Panc1 (cell line): ENCODE results near the gene DIAPH2. TPM values are rescaled to one million over a fixed set of nuclear protein-coding genes. Genes with fewer than 3 reads are reported as not detected.

Source experiments
- ATAC-seq: fragments of 200-7000 bp; cut with Tn5 transposase; 2 replicates; pipeline ENCODE4 v1.9.1; 2020; ENCODE audit warnings: mild to moderate bottlenecking, moderate library complexity
- BruUV-seq: library from RNA; stranded (reverse); fragments of 400-500 nt; replicated peaks from 2 replicates; lab custom pipeline; 2021; lab: Mats Ljungman, UMichigan
- CTCF ChIA-PET: fragments of 300-600 bp; sonication (Branson Sonifier 250); formaldehyde crosslinking; loops from one replicate; lab custom pipeline; 2022; ENCODE audit warnings: antibody characterized with exemption; lab: Charles Lee
- POLR2A ChIA-PET: fragments of 300-600 bp; sonication (Branson Sonifier 250); formaldehyde crosslinking; loops from one replicate; lab custom pipeline; 2022; ENCODE audit warnings: antibody characterized with exemption; lab: Charles Lee
- DNase-seq: peaks from one replicate; pipeline ENCODE4 v3.0.0-alpha.2; 2010; ENCODE audit warnings: low read depth, low spot score
- H3K27ac ChIP-seq: 2 replicates; pipeline ENCODE4 v1.5.1; 2011; ENCODE audit warnings: mild to moderate bottlenecking, low read length, inconsistent platforms
- H3K27me3 ChIP-seq: fragments of 200-500 bp; sonication (Bioruptor generic); 2 replicates; pipeline ENCODE4 v1.6.0; 2014; ENCODE audit warnings: low read length, inconsistent platforms; ENCODE audit not compliant: control insufficient read depth, insufficient read depth
- H3K36me3 ChIP-seq: fragments of 200-500 bp; sonication (Bioruptor generic); 2 replicates; pipeline ENCODE4 v1.5.1; 2014; ENCODE audit warnings: inconsistent platforms, mild to moderate bottlenecking, low read length, moderate library complexity; ENCODE audit not compliant: control insufficient read depth, insufficient read depth
- H3K4me1 ChIP-seq: 2 replicates; pipeline ENCODE4 v1.5.1; 2011; ENCODE audit warnings: inconsistent platforms, mild to moderate bottlenecking, low read length, moderate library complexity; ENCODE audit not compliant: control insufficient read depth, insufficient read depth
- H3K4me3 ChIP-seq, 2 experiments: 2 replicates each; pipeline ENCODE4 v1.5.1; 2011 to 2012; ENCODE audit warnings: low read depth in 2 of 2, low read length in 2 of 2, mild to moderate bottlenecking in 2 of 2, inconsistent platforms in 1 of 2, moderate library complexity in 1 of 2
- H3K9me3 ChIP-seq: fragments of 200-500 bp; sonication (Bioruptor generic); 2 replicates; pipeline ENCODE4 v1.5.1; 2014; ENCODE audit warnings: low read depth, mild to moderate bottlenecking, inconsistent platforms, low read length, moderate library complexity; ENCODE audit not compliant: control insufficient read depth, insufficient read depth
- CTCF ChIP-seq: fragments of 450-650 bp; IDR thresholded peaks from 2 replicates; pipeline ENCODE4 v1.5.1; 2017; ENCODE audit warnings: mild to moderate bottlenecking
- POLR2AphosphoS5 ChIP-seq: IDR thresholded peaks from 2 replicates; pipeline ENCODE4 v1.6.1; 2012; ENCODE audit warnings: mild to moderate bottlenecking, low read depth, low read length, moderate library complexity
- SIN3A ChIP-seq: IDR thresholded peaks from 2 replicates; pipeline ENCODE4 v1.6.1; 2012; ENCODE audit warnings: low read depth, mild to moderate bottlenecking, low read length, moderate library complexity, borderline replicate concordance; ENCODE audit not compliant: insufficient read depth
- TCF7L2 ChIP-seq: IDR thresholded peaks from 2 replicates; pipeline ENCODE4 v1.6.1; 2011; ENCODE audit warnings: mild to moderate bottlenecking, low read depth, low read length, inconsistent platforms
- in situ Hi-C: cut with HindIII; loops from 2 replicates; pipeline ENCODE4 v1.10.0; 2016; ENCODE audit warnings: low sequenced_read_pairs, low pct_unique_long_range_greater_than_20kb
- intact Hi-C: fragments of 100-400 bp; cut with micrococcal nuclease; formaldehyde crosslinking; loops from one replicate; pipeline ENCODE4 v1.10.0; 2022; ENCODE audit not compliant: unreplicated experiment
- total RNA-seq: library from RNA; stranded (reverse); gene quantifications from one replicate; pipeline ENCODE4 v1.2.1, GENCODE V29; 2021; ENCODE audit not compliant: unreplicated experiment
- TF ChIP-seq, protein P1 (sequence below), 2 experiments: IDR thresholded peaks; 2 replicates each; pipeline ENCODE4 v1.6.1; 2011 to 2012; ENCODE audit warnings: low read depth in 2 of 2, control low read depth in 1 of 2, low read length in 1 of 2, mild to moderate bottlenecking in 1 of 2, moderate library complexity in 1 of 2; ENCODE audit not compliant: insufficient read depth in 1 of 2

The DIAPH2 gene
- total RNA-seq, 1 experiment from 2014 or later: 17.0 TPM

GRCh38 chrX:97481228-97481627 is 796.6 kb downstream of the DIAPH2 start:
- H3K27me3 ChIP-seq: no peaks in the 10 kb centered on the region
- no peaks in the 10 kb centered on the region for H3K4me1 ChIP-seq
- H3K27ac ChIP-seq: no peak overlapping the region
- intact Hi-C loops: no loop called here
- POLR2A ChIA-PET: no interaction called here
- CTCF ChIA-PET: no interaction called here
- DNase-seq (no peak), ATAC-seq (no peak)
- no peak overlapping the region for H3K4me3 ChIP-seq
- in situ Hi-C loops: no loop called here
- H3K36me3 ChIP-seq: no peaks in the 10 kb centered on the region; the same call in 1 of the 2 replicates
- BruUV-seq: no TSS peak
- TF ChIP-seq CTCF (no peak), POLR2AphosphoS5 (no peak), TCF7L2 (no peak), SIN3A (no peak)
- TF ChIP-seq, protein P1, sequence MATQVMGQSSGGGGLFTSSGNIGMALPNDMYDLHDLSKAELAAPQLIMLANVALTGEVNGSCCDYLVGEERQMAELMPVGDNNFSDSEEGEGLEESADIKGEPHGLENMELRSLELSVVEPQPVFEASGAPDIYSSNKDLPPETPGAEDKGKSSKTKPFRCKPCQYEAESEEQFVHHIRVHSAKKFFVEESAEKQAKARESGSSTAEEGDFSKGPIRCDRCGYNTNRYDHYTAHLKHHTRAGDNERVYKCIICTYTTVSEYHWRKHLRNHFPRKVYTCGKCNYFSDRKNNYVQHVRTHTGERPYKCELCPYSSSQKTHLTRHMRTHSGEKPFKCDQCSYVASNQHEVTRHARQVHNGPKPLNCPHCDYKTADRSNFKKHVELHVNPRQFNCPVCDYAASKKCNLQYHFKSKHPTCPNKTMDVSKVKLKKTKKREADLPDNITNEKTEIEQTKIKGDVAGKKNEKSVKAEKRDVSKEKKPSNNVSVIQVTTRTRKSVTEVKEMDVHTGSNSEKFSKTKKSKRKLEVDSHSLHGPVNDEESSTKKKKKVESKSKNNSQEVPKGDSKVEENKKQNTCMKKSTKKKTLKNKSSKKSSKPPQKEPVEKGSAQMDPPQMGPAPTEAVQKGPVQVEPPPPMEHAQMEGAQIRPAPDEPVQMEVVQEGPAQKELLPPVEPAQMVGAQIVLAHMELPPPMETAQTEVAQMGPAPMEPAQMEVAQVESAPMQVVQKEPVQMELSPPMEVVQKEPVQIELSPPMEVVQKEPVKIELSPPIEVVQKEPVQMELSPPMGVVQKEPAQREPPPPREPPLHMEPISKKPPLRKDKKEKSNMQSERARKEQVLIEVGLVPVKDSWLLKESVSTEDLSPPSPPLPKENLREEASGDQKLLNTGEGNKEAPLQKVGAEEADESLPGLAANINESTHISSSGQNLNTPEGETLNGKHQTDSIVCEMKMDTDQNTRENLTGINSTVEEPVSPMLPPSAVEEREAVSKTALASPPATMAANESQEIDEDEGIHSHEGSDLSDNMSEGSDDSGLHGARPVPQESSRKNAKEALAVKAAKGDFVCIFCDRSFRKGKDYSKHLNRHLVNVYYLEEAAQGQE (IDR thresholded peaks at IDR 0.05; ENCODE audit: insufficient read depth in 1 of 2, low read depth in 2 of 2, low read length in 1 of 2): no peak
- no peaks in the 10 kb centered on the region for H3K9me3 ChIP-seq

DNA sequence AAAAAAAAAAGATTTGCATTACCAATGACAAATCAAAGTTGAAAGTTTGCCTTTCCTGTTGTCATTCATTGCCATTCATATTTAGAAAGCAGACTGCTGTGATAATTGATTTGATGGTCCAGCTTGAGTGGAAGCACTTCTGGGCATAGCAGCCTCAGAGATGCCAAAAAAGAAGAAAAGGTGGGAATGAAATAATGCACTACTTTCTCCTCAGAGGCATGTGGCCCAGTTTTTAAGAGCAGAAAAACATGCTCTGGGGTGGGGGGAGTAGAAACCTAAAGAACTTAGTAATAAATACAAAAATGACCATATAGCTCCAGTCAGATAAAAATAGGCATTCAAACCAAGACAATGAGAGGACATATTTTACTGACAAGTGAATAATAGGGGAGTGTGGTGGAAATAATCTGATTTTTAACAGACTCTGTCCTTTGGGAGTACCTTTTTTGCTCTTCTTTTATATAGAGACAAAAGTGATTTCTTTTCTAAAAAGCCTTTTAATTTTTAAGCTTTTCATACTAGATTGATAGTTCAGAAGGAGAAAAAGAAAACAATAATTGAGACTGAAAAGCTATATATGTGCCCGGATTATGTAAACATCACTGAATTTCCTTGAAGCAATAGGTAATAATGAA is 798.1 kb downstream of the DIAPH2 start:
- CTCF ChIA-PET: no interaction called here
- BruUV-seq: no TSS peak
- H3K27ac ChIP-seq: no peak overlapping the region

More for the DNA sequence above, 798.1 kb downstream of the DIAPH2 start:
- H3K9me3 ChIP-seq: no peaks in the 10 kb centered on the region
- no peaks in the 10 kb centered on the region; the same call in 1 of the 2 replicates for H3K36me3 ChIP-seq
- no peak for ATAC-seq
- no peaks in the 10 kb centered on the region for H3K4me1 ChIP-seq
- H3K4me3 ChIP-seq: no peak overlapping the region
- TF ChIP-seq SIN3A (no peak), TCF7L2 (no peak), CTCF (no peak), POLR2AphosphoS5 (no peak)
- TF ChIP-seq, protein P1 (IDR thresholded peaks at IDR 0.05; ENCODE audit: insufficient read depth in 1 of 2, low read depth in 2 of 2, low read length in 1 of 2): no peak
- in situ Hi-C loops: no loop called here
- intact Hi-C loops: no loop called here
- DNase-seq: no peak
- POLR2A ChIA-PET: interaction anchor here (0.6 to 0.7 kb wide), 2 partner anchors 22 to 360 kb away, joined by 3 read pairs; no protein-coding TSS in a partner anchor
- H3K27me3 ChIP-seq: no peaks in the 10 kb centered on the region
